Left colon (tissue), 2 donors: ENCODE measurements around the gene OR51M1. TPM values are rescaled to one million over a fixed set of nuclear protein-coding genes. Genes with fewer than 3 reads are reported as not detected.
"Not testable (repeated sequence)": the region's sequence is repeated elsewhere in the genome, so short reads cannot be mapped to it uniquely, and the experiment has no call there.

Source experiments
- ATAC-seq: fragments of 200-7000 bp; cut with Tn5 transposase; one replicate; pipeline ENCODE4 v1.9.1; 2020; ENCODE audit warnings: mild to moderate bottlenecking, moderate library complexity
- DNase-seq, 2 donors: peaks; one replicate each; pipeline ENCODE4 v3.0.0-alpha.2; 2020
- intact Hi-C, 2 donors: fragments of 100-400 bp; cut with DNase I in 1 of 2; cut with micrococcal nuclease in 1 of 2; formaldehyde crosslinking; loops; one replicate each; pipeline versions ENCODE4 v1.11.2 to v1.14.0; 2022; cut with DNase I, micrococcal nuclease
- long read RNA-seq: library from polyadenylated mRNA; unstranded; transcript quantifications from one replicate; pipeline ENCODE4 v2.0.0, GENCODE V29; 2021
- total RNA-seq, 2 donors: library from RNA; stranded (reverse); fragmentation: NEBNext Ultra II Directional; extraction: Animal tissue kit (Norgen Biotek cat#: 25700); gene quantifications; one replicate each; pipeline ENCODE4 v1.2.1, GENCODE V29; 2021
- donor health status: DM: no; HTN: no; CAD: no.
- donor health status: DM: yes; HTN: yes; CAD: no.

The OR51M1 gene
- not detected for total RNA-seq
- long read RNA-seq, result 0 reads

GRCh38 chr11:5383576-5383975, at the start of gene OR51M1:
OR51M1 (plus strand) TSS chr11:5383812; CDS start chr11:5389399, 5,587 bp downstream.
- intact Hi-C loops, result no loop called here
- DNase-seq, result no peak

GRCh38 chr11:5335170-5335569, 48.4 kb upstream of the OR51M1 start:
- DNase-seq (no peak), ATAC-seq (no peak)
- intact Hi-C loops, result no loop called here

More at GRCh38 chr11:5383576-5383975, at the start of gene OR51M1:
- ATAC-seq, result no peak

- ATAC-seq (no peak), DNase-seq (no peak)
- intact Hi-C loops, result no loop called here
These were observed 47.3 kb upstream of the OR51M1 start for GRCh38 chr11:5336331-5336730.

GRCh38 chr11:5337253-5337652, 46.4 kb upstream of the OR51M1 start:
- ATAC-seq, intact Hi-C loops, DNase-seq: not testable (repeated sequence)

- intact Hi-C loops, result no loop called here
- ATAC-seq (no peak), DNase-seq (no peak)
These were observed 43.8 kb upstream of the OR51M1 start for GRCh38 chr11:5339771-5340322.

GRCh38 chr11:5343474-5344335, 39.9 kb upstream of the OR51M1 start, which contains the start of gene OR51B5:
OR51B5 (minus strand) TSS chr11:5343524; CDS start chr11:5343524, 0 bp downstream.
- intact Hi-C loops, result no loop called here
- ATAC-seq (no peak), DNase-seq (no peak)

GRCh38 chr11:5345831-5346230, 37.8 kb upstream of the OR51M1 start:
- no peak for ATAC-seq
- no peak for DNase-seq
- intact Hi-C loops, result no loop called here

GRCh38 chr11:5348551-5349194, 34.9 kb upstream of the OR51M1 start:
- no peak for ATAC-seq
- intact Hi-C loops, result no loop called here
- DNase-seq, result no peak

- intact Hi-C loops, result no loop called here
These were observed 34.1 kb upstream of the OR51M1 start for GRCh38 chr11:5349550-5349949.

GRCh38 chr11:5351208-5351607, 32.4 kb upstream of the OR51M1 start, which contains the start of gene OR51B6:
OR51B6 (plus strand) TSS chr11:5351508; CDS start chr11:5351508, 0 bp downstream.
- intact Hi-C loops, result no loop called here
- ATAC-seq (no peak), DNase-seq (no peak)

More at GRCh38 chr11:5349550-5349949, 34.1 kb upstream of the OR51M1 start:
- ATAC-seq (no peak), DNase-seq (no peak)

- DNase-seq, intact Hi-C loops: not testable (repeated sequence)
These were observed 27.6 kb upstream of the OR51M1 start for GRCh38 chr11:5356031-5356430.

GRCh38 chr11:5362017-5362625, 21.5 kb upstream of the OR51M1 start:
- no peak for ATAC-seq
- intact Hi-C loops, result no loop called here
- DNase-seq, result no peak

More at GRCh38 chr11:5356031-5356430, 27.6 kb upstream of the OR51M1 start:
- ATAC-seq, result not testable (repeated sequence)

GRCh38 chr11:5363679-5364078, 19.9 kb upstream of the OR51M1 start:
- ATAC-seq, result no peak
- intact Hi-C loops, result no loop called here
- DNase-seq, result no peak

- ATAC-seq (no peak), DNase-seq (no peak)
- intact Hi-C loops, result no loop called here
These were observed 19.4 kb upstream of the OR51M1 start for GRCh38 chr11:5364214-5364613.

GRCh38 chr11:5366365-5366764, 17.2 kb upstream of the OR51M1 start:
- ATAC-seq, result not testable (repeated sequence)

GRCh38 chr11:5366856-5367255, 16.8 kb upstream of the OR51M1 start:
- intact Hi-C loops, result no loop called here
- ATAC-seq (no peak), DNase-seq (no peak)

More at GRCh38 chr11:5366365-5366764, 17.2 kb upstream of the OR51M1 start:
- DNase-seq, intact Hi-C loops: not testable (repeated sequence)

GRCh38 chr11:5367448-5368074, 16.1 kb upstream of the OR51M1 start:
- ATAC-seq (no peak), DNase-seq (no peak)
- intact Hi-C loops, result no loop called here

GRCh38 chr11:5368502-5369043, 15.0 kb upstream of the OR51M1 start:
- no peak for ATAC-seq
- no peak for DNase-seq
- intact Hi-C loops, result no loop called here
